Astrocyte (in vitro differentiated cells and primary cell): ENCODE data around the gene GRIN2A.

Experiments
- EZH2 ChIP-seq: IDR thresholded peaks from 2 replicates; pipeline ENCODE4 v1.6.1; 2012; ENCODE audit warnings: mild to moderate bottlenecking, low read length, inconsistent platforms; ENCODE audit not compliant: insufficient read depth
- TF ChIP-seq, protein P1 (sequence below): IDR thresholded peaks from 2 replicates; pipeline ENCODE4 v1.5.1; 2011; ENCODE audit warnings: low read depth, mild to moderate bottlenecking, inconsistent platforms, low read length, moderate library complexity; ENCODE audit not compliant: insufficient read depth

- TF ChIP-seq, protein P1, sequence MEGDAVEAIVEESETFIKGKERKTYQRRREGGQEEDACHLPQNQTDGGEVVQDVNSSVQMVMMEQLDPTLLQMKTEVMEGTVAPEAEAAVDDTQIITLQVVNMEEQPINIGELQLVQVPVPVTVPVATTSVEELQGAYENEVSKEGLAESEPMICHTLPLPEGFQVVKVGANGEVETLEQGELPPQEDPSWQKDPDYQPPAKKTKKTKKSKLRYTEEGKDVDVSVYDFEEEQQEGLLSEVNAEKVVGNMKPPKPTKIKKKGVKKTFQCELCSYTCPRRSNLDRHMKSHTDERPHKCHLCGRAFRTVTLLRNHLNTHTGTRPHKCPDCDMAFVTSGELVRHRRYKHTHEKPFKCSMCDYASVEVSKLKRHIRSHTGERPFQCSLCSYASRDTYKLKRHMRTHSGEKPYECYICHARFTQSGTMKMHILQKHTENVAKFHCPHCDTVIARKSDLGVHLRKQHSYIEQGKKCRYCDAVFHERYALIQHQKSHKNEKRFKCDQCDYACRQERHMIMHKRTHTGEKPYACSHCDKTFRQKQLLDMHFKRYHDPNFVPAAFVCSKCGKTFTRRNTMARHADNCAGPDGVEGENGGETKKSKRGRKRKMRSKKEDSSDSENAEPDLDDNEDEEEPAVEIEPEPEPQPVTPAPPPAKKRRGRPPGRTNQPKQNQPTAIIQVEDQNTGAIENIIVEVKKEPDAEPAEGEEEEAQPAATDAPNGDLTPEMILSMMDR = no peak
- no peak for TF ChIP-seq EZH2
Measured at GRCh38 chr16:10189861-10190390, 7.7 kb upstream of the GRIN2A start.
